ENCODE measurements around the gene KCNJ10.

KCNJ10 gene

DNA sequence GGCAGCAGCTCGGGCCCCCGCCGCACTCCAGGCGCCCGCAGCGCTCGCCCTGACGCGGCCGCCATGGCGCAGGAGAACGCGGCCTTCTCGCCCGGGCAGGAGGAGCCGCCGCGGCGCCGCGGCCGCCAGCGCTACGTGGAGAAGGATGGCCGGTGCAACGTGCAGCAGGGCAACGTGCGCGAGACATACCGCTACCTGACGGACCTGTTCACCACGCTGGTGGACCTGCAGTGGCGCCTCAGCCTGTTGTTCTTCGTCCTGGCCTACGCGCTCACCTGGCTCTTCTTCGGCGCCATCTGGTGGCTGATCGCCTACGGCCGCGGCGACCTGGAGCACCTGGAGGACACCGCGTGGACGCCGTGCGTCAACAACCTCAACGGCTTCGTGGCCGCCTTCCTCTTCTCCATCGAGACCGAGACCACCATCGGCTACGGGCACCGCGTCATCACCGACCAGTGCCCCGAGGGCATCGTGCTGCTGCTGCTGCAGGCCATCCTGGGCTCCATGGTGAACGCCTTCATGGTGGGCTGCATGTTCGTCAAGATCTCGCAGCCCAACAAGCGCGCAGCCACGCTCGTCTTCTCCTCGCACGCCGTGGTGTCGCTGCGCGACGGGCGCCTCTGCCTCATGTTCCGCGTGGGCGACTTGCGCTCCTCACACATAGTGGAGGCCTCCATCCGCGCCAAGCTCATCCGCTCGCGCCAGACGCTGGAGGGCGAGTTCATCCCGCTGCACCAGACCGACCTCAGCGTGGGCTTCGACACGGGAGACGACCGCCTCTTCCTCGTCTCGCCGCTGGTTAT lies 14.2 kb upstream of the KCNJ10 start:
- peak; percentile 57 for DNase-seq (ENCODE audit: low read depth)

GRCh38 chr1:160082926-160083325 lies 13.0 kb upstream of the KCNJ10 start:
- DNase-seq (ENCODE audit: low read depth) = no peak

DNA sequence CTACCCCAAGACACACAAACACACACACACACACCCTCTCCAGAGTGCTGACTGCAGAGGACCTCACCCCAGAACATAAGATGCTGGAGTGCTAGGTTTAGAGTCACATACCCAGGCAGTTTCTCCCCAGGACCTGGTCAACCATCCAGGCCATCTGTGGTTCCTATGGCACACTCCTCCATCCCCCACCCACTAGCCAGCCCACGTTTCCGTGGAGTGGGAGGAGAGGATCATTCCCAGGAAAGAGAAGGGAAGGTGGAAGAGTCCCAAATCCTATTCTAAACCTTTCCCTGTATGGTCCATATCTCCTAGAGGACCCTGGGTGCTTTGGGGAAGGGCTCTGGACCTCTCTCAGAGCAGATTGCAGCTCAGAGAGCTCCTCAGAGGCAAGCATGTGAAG lies 12.5 kb upstream of the KCNJ10 start:
- DNase-seq (ENCODE audit: low read depth) = no peak

GRCh38 chr1:160081261-160081936 lies 11.4 kb upstream of the KCNJ10 start, which contains the start of gene KCNJ9:
Gene KCNJ9, plus strand, starts transcription at chr1:160081538. Its CDS starts 2,493 bp downstream, at chr1:160084031.
- DNase-seq (ENCODE audit: low read depth) = no peak

- no peak for DNase-seq (ENCODE audit: low read depth)
Measured at GRCh38 chr1:160080381-160081100, 10.6 kb upstream of the KCNJ10 start.

GRCh38 chr1:160079448-160079847 lies 9.5 kb upstream of the KCNJ10 start:
- no peak for DNase-seq (ENCODE audit: low read depth)

- DNase-seq (ENCODE audit: low read depth) = no peak
Measured at GRCh38 chr1:160078512-160079195, 8.7 kb upstream of the KCNJ10 start.

GRCh38 chr1:160077486-160077885 lies 7.5 kb upstream of the KCNJ10 start:
- DNase-seq (ENCODE audit: low read depth) = no peak

DNA sequence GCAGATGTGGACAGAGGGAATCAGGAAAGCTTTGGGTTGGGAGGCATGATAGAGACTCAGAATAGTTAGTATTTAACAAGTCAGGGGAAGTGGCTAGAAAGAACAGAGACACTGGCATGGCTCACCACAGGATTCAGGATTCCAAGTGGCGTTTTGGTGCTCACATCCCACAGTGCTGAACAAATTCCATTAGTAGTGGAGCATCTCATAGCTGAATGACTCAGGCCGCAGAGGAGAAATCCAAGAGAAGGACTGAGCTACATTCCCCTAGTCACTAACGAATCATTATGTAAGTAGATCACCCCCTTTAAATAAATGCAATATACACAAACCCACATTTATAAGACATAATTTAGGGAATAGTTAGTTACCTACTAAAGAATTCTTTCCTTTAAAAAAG lies 6.3 kb upstream of the KCNJ10 start:
- no peak for DNase-seq (ENCODE audit: low read depth)

GRCh38 chr1:160075836-160076235 lies 5.9 kb upstream of the KCNJ10 start:
- DNase-seq (ENCODE audit: low read depth) = no peak

- DNase-seq (ENCODE audit: low read depth) = no peak
Measured at GRCh38 chr1:160074865-160075264, 4.9 kb upstream of the KCNJ10 start.

GRCh38 chr1:160071289-160071688 lies 1.3 kb upstream of the KCNJ10 start:
- DNase-seq (ENCODE audit: low read depth) = no peak

GRCh38 chr1:160070243-160071163 lies 543 bp upstream of the KCNJ10 start:
- peak; percentile 69 for DNase-seq (ENCODE audit: low read depth)

DNA sequence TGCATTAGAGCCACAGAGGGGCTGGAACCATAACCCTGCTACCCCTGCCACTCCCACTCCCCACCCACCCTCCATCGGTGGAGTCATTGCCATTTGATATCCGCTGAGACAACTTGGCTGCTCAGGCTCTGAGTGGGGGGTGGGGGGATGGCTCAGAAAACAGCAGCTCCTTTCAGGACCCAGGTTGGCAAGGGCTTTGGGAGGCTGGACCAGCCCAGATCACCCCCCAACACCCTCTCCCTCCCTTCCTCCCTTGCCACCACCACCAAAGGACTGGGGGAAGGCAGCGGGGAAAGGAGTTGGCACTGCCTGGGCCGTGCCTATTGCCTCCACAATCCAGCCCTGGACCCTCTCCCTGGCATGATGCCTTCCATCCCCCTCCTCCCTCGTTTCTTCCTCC lies 1.7 kb downstream of the KCNJ10 start:
- no peak for DNase-seq (ENCODE audit: low read depth)

DNA sequence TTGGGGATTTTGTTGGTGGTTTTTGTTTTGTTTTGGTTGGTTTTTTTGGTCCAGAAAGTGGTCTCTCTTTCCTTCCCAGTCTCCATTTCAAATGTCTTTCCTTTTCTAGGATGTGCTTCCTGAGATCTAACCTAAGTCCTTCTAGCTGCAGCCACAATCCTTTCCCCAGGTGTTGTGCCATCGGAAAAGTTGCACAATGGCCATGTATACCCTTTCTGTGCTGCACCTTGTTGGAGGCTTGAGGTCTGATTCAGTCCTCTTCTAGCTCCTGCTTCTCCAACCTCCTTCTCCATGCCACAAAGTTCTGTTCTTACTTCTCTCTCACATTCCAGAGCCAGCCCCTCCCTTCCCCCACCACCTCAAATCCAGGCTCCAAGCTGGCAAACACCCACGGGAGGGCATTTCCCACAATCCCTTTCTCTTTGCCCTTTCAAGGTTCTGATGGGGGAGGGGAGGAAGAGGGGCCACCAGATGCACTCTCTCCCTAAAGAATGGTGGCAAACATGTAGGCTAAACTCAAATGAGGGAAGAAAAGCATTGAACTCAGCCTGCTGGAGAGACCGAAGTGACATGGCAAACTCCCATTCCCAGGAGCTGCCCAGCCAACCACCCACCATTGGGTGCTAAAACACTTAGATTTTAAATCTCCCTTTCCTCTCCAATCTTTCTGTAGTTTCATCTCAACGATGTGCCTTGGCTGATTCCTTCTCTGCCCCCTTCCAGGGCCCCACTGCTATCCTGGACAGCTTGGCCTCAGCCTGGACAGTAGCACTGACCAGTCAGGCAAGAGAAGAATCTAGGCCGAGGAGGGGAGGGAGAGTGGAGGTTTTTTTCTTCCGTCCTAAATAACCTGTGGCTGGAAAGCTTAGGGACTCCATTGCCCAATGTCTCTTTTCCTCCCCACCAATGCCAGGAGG lies 2.9 kb downstream of the KCNJ10 start:
- no peak for DNase-seq (ENCODE audit: low read depth)

- DNase-seq (ENCODE audit: low read depth) = no peak
Measured at GRCh38 chr1:160064746-160065145, 5.2 kb downstream of the KCNJ10 start.

GRCh38 chr1:160064164-160064563 lies 5.8 kb downstream of the KCNJ10 start:
- DNase-seq (ENCODE audit: low read depth) = no peak

DNA sequence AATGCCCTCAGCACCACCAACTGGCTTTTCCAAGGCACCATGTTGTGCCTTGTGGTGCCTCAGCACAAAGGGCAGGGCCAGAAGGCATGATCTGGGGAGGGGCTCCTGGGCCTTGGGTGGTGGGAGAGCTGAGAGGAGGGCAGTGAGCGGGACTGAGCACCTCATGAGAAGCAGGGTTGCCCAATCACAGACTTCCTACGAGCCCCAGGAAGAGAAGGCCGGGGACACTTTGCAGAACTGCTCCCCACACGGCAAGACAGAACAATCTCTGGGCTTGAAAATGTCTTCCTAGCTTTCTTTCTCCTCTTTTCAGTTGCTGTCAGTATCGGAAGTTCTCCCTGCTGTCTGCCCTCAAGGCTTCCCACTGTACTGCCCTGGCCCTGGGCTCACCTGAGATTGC lies 6.8 kb downstream of the KCNJ10 start:
- DNase-seq (ENCODE audit: low read depth) = no peak

DNA sequence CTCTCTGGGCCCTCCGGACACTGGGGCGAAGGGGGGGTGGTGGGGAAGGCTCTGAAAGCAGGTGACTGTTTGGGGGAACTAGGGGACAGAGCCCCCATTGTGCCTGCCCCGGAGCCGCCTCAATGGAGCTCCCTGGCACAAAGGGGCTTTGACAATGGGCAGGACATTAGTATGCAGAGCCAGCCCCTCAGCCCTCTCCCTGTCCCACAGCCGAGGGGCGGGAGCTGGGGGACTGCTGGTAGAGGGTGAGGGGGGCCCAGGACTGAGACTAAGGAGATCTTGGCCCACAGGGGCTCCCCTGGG lies 7.8 kb downstream of the KCNJ10 start:
- no peak for DNase-seq (ENCODE audit: low read depth)

Measured in stimulated activated CD8-positive, alpha-beta memory T cell treated with anti-CD3 and anti-CD28 coated beads, Interleukin-12 subunit alpha, Interleukin-12 subunit beta, amount 100 ng/mL, for 4 hours (primary cell).